ENCODE results near the gene NUP58.

The NUP58 gene

DNA sequence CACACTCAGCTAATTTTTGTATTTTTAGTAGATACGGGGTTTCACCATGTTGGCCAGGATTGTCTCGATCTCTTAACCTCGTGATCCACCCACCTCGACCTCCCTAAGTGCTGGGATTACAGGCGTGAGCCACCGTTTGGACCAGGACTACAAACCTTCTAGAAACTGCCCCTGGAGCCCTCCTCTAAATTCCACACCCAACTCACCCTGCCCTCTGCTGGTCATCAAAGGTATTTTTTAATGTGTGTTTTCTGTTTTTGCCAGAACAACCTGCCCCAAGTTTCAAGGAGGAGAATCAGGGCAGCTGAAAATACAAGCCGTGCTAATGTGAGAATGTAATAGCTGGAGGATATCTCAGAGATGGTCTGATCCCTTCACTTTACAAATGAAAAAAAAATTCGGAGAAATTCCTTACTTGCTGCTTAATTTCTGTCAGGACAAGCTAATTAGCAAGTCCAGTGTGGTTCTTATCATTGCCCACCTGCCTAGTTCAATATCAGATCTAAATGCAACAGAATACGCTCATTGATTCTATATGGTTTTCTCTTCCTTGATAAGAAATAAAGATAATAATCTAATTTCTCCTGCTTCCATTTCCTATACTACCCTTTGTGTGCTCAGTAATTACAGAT, 74.4 kb downstream of the NUP58 start:
- DNase-seq (ENCODE audit: extremely low read depth in 1 of 2, low read depth in 1 of 2), result no peak

DNA sequence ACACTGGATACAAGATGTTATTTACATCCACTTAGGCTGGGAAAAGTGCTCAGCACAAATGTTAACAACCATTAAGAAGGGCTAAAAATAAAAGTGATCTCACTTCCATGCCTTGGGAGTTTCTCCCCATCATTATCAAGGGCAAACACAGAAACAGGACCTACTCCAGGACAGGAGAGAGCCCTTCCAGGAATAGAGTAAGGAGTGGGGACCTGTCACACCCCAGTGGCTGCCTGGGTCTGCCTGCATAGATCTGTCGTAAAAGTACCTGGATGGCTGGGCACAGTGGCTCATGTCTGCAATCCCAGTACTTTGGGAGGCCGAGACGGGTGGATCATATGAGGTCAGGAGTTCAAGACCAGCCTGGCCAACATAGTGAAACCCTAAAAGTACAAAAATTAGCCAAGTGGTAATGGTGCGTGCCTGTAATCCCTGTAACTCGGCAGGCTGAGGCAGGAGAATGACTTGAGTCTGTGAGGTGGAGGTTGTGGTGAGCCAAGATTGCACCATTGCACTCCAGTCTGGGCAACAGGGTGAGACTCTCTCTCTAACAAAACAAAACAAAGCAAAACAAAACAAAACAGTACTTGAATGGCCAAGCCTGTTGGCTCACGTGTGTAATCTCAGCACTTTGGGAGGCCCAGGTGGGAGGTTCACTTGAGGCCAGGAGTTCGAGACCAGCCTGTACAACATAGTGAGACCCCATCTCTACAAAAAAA, 76.0 kb downstream of the NUP58 start:
- DNase-seq (ENCODE audit: extremely low read depth in 1 of 2, low read depth in 1 of 2), result no peak

DNA sequence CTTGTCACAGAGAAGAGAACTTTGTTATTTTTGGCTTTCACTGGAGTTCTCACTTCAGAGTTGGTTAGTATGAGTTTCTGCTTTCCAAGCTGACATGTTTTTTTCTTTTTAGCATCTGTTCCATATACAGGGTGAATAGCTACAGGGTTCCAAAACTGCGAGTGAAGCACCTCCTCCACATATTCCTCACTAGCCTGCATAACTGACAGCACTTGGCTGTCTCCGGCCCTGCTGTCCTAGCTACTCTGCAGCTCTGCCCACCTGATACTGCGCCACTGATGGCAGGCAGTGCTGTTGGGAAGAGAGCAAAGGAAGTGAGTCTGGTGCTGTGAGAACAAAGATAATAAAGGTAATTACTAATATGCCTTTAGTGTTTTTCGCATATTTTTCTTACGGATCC, 77.1 kb downstream of the NUP58 start:
- DNase-seq (ENCODE audit: extremely low read depth in 1 of 2, low read depth in 1 of 2), result no peak

DNA sequence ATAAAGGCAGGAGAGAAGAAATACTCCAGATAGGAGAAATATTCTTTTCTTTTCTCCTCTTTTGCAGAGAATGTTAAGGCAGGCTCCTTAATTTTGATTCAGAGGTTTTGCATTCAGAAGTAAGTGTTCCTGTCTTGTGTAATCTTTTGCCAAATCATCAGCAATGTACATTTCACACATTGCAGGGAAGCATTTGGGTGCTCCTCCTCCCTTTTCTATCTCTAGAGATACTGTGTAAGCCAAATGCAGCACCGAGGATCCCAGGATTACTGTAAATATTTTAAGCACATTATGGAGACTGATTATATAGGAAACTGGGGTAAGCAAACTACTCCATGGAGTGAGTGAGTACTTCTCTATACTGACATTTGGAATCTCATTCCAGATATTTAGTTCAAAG, 77.6 kb downstream of the NUP58 start:
- no peak for DNase-seq (ENCODE audit: extremely low read depth in 1 of 2, low read depth in 1 of 2)

DNA sequence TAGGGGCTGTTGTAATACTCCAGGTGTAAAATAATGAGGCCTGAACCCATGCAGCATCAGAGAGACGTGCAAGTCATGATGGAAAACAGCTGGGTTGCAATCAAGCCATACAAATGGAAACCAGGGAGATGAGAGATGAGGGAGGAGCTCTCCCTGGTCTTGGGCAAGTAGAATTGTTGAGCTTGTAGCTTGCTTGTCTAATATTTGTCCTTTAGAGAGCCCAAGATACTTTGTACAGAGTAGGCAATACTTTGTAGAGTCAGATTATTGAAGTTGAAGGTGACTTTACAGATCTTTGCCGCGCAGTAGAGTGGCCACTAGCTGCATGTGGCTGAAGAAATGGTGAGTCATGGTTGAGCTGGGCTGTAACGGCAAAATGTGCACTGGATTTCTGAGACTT, 78.7 kb downstream of the NUP58 start:
- no peak for DNase-seq (ENCODE audit: extremely low read depth in 1 of 2, low read depth in 1 of 2)

DNA sequence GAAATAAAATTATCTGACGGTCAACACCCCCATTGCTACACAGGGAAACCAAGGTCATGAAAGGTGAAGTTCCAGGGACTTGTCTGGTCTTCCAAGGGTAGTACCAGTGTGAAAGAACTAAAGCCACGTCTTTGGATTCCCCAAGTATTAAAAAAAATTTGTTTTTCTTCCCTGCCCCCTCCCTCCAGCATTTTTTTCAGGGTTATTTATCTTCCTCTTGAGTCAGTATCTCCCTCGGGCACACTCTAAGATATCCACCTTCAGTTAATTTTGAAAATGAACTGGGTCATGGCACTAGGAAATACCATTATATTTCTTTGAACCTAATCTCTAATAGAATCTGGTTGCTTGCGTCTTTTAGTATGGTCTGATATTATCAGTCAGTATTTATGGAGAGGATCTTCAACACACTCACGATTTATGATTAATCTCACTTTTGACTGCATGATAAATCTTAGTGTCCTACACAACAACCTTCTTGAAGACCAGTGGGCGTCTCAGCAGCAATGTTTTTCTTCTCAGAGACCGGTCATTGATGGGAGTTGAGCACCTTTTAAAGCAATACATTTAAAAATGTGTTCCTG, 79.4 kb downstream of the NUP58 start:
- no peak for DNase-seq (ENCODE audit: extremely low read depth in 1 of 2, low read depth in 1 of 2)

DNA sequence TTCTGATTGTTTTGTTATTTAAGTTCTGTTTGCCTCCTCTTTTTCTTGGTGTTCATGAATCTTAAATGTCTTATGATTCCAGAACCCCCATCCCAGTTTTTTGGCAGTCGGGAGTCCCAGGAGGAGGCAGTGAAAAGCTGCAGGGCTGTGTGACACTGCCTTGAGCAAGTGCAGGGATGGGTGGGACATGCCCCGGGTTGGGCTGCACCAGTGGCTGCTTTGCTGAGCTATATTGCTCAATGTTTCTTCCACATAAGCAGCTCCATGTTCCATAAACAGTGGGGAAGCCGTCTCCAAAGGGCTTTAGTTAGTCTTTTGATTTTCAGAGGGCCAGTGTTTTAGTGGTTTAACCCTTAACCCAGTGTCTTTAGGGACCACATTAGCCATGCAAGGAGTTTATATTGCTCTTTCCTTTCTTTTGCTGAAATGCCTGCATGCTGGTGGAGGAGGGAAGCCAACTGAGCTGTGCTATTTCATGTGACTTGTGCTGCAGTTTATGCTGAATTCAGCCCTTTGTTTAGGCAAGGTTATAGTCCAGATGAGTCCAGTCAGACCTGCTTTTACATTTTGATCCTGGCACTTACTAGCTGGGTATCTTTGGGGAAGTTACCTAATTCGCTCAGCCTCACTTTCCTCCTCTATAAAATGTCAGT, 83.5 kb downstream of the NUP58 start:
- no peak for DNase-seq (ENCODE audit: extremely low read depth in 1 of 2, low read depth in 1 of 2)

DNA sequence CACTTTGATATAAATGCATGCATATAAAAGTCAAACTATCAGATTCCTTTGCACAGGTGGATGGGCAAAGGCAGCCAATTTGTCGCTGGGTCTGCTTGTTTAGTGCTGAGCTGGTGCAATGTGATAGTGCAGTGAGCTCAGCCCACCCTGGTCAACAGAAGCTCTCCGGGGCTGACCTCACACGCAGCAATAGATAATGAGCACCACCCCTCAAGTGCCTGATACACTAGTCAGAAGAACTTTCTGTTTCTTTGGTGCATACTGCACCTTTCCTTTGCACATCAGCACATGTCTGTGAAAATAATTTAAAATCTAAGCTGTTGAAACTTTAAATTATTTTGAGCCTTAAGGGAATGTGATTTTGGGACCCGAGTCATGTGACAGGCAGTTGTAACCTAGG, 90.5 kb downstream of the NUP58 start:
- DNase-seq (ENCODE audit: extremely low read depth in 1 of 2, low read depth in 1 of 2), result no peak
